Measurements from ENCODE around the gene VENTX.

- TF ChIP-seq EZH2 (IDR thresholded peaks at IDR 0.05) (no peak), CTCF (IDR thresholded peaks at IDR 0.05 in 2 of 3, conservative IDR thresholded peaks at IDR 0.05 in 1 of 3; ENCODE audit: borderline replicate concordance in 1 of 3, insufficient read depth in 1 of 3, low read depth in 2 of 3, low read length in 2 of 3) (no peak), JUND (IDR thresholded peaks at IDR 0.05) (no peak), POLR2A (IDR thresholded peaks at IDR 0.05; ENCODE audit: borderline replicate concordance, extremely low read depth, insufficient read depth, insufficient read length) (no peak), ATF3 (IDR thresholded peaks at IDR 0.05) (no peak), FOSL1 (IDR thresholded peaks at IDR 0.05; ENCODE audit: low read depth) (no peak)
These were observed 37.0 kb upstream of the VENTX start for GRCh38 chr10:133200621-133201031.

Data from HCT116 (cell line).